ENCODE data around the gene LAMP2.
"Not testable (repeated sequence)": the region's sequence is repeated elsewhere in the genome, so short reads cannot be mapped to it uniquely, and the experiment has no call there.

Gene LAMP2

DNA sequence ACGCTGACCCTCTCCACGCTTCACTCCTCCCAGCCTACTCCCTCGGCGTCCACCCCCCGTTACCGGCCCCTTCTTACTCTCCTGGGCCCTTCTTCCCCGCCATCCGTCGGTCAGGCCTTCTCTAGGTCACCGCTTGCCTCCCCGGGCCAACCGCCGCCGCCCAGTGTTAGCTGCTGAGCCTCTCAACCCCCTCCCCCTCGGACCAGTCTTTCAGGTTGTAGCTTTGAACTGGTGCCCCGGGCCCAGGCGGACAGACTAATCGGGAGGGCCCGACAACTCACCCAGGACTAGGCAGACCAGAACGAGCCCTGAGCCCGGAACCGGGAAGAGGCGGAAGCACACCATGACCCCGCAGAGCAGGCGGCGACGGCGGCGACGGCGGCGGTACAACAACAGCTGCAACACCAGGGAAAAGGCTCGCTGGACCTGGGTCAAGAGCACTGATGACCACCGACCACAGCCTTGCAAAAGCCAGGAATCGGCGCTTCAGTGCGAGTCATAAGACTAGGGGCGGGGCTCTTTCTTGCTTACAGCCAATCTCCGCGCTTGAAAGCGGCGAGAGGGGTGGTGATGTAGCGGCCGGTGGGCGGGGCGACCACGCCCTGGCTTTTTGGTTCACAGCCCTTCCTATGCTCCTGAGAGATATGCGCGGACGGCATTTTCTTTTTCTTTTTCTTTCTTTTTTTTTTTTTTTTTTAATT is at the start of gene LAMP2:
TSS of gene LAMP2 (minus strand) at position 472 of the 701 bp plus-strand sequence. CDS start at position 345, 127 bp downstream.
- H3K4me3 ChIP-seq (ENCODE audit: low read depth, low read length), result peak within 1 kb of the TSS; percentile 58

DNA sequence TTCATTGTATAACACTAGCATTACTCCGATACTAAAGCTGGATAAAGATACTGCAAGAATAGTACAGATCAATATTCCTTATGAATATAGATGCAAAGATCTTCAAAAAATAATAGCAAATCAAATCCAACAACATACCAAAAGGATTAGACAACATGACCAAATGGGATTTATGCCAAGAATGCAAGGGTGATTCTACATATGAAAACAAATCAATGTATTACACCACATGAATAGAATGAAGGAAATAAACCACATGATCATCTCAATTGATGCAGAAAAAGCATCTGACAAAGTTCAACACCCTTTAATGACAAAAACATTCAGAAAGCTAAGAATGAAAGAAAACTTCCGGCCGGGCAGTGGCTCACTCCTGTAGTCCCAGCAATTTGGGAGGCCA is 48.8 kb upstream of the LAMP2 start:
- H3K4me3 ChIP-seq (ENCODE audit: low read depth, low read length), result no peak overlapping the region

DNA sequence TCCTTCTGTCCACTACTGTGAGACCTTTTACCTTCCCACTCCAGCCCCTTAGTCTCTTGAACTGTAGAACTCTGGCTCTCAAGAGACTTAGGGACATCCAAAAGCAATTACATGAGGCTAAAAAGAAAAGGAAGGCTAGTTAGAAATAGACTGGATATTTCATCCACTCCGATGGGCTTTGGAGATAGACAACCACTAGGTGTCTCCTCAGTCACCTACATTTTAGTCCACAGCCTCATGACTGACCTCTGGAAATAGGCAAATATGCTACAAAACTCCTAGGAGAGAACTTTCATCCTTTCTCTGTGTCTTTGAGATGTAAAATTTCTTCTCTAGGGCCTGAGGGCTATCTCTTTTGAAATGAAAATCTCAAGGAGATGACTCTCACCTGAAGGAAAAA is 45.1 kb upstream of the LAMP2 start:
- H3K4me3 ChIP-seq (ENCODE audit: low read depth, low read length), result no peak overlapping the region

DNA sequence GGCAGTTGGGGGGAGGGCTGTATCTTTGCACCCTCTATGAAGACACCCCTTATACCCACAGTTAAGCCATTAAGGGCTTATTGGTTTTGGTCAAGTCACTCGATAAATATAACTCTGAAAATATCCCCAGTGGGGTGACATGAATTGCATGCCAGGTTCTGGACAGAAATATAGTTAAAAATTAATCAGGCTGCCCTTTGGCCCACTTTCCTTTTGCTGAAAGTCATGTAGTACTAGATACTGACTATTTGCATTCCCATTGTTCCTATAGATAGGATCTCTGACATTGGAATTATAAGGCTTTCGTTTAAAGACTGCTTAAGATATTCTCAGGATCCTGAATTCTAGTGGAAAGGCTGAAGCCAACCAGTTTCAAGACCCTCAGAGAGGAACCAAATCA is 43.5 kb upstream of the LAMP2 start:
- no peak overlapping the region for H3K4me3 ChIP-seq (ENCODE audit: low read depth, low read length)

DNA sequence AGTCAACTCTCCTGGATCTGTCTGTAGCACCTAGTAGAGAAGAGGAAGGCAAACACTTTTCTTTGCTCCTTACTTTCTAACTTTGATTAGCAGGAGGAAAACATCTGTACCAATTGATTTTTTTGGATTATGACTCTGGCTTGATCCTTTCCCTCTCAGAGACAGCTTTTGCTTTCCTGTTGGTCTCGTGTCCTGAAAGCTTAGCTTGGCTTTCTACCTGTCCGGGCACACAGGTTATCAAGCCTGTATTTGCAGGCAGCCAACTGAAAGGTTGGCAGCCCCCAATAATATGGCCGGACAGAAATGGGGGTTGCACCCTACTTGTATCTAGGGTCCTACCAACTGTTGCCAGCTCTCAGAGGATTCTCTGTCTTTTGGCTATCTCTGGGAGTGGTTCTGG is 43.1 kb upstream of the LAMP2 start:
- H3K4me3 ChIP-seq (ENCODE audit: low read depth, low read length), result no peak overlapping the region

DNA sequence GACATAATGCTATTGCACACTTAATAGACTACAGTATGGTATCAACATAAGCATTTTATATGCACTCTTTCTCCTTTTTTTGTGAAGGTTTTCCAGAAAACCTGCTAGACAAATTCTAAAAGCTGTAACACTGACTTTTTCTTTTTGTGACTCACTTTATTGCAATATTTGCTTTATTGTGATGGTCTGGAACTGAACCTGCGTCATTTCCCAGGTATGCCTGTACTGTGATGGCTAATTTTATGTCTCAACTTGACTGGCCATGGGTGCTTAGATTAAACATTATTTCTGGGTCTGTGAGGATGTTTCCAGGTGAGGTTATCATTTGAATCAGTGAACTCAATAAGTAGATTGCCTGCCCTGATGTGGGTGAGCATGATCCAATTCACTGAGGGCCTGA is 35.5 kb upstream of the LAMP2 start:
- no peak overlapping the region for H3K4me3 ChIP-seq (ENCODE audit: low read depth, low read length)

DNA sequence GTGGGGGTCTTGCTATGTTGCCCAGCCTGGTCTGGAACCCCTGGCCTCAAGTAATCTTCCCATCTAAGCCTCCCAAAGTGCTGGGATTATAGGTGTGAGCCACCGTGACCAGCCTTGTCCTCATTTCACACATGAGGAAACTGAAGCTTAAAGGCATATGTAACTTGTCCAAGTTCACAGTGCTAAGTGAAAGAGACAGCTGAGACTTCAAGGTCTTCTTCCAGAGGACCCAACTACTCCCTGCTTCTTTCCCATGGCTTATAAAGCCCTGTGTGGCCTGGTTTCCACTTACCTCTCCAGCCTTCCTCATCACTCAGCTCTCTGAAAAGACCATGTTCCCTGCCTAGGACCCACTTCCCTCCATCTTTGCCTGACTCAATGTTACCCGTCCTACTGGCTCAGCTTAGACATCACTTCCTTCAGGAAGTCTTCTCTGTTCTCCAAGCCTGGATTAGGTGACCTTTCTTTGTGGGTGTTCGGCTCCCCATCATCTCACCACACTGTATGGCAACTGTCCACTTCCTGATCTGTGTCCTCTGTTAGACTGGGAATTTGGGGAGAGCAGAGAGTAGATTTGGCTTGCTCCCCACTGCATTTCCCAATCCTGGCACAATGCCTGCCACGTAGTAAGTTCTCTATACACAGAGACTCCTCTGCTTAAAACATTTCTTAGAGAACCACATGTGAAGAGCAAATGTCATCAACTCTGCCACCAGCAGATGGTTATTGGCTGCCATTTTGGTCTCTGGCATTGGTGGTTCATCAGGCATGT is 30.4 kb upstream of the LAMP2 start:
- no peak overlapping the region for H3K4me3 ChIP-seq (ENCODE audit: low read depth, low read length)

DNA sequence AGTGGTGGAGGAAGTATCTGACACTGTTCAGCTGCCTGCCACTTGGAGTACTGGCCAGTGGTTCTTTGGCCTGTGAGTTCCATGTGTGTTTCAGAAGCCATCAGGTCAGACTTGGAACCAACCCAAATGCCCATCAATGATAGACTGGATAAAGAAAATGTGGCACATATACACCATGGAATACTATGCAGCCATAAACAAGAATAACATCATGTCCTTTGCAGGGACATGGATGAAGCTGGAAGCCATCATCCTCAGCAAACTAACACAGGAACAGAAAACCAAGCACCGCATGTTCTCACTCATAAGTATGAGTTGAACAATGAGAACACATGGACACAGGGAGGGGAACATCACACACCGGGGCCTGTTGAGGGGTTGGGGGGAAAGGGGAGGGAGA is 21.0 kb upstream of the LAMP2 start:
- H3K4me3 ChIP-seq (ENCODE audit: low read depth, low read length), result not testable (repeated sequence)

DNA sequence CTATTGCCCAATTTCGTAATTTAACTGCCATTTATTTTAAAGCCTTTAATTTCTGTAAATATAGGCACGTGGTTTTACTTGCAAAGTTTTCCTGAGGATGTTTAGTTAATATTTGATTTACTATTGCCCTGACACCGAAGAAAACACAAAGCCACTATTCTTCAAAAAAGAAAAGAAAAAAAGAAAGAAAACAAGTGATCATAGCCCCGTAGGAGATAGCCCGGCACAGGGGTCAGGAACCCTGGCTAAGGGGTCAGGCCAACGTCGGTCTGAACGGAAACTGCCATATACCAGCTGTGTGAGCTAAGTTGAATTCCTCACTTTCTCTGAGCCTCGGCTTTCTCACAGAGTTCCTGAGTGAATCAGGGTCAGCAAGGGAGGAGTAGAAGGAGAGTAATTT is 17.7 kb upstream of the LAMP2 start:
- H3K4me3 ChIP-seq (ENCODE audit: low read depth, low read length), result no peak overlapping the region

DNA sequence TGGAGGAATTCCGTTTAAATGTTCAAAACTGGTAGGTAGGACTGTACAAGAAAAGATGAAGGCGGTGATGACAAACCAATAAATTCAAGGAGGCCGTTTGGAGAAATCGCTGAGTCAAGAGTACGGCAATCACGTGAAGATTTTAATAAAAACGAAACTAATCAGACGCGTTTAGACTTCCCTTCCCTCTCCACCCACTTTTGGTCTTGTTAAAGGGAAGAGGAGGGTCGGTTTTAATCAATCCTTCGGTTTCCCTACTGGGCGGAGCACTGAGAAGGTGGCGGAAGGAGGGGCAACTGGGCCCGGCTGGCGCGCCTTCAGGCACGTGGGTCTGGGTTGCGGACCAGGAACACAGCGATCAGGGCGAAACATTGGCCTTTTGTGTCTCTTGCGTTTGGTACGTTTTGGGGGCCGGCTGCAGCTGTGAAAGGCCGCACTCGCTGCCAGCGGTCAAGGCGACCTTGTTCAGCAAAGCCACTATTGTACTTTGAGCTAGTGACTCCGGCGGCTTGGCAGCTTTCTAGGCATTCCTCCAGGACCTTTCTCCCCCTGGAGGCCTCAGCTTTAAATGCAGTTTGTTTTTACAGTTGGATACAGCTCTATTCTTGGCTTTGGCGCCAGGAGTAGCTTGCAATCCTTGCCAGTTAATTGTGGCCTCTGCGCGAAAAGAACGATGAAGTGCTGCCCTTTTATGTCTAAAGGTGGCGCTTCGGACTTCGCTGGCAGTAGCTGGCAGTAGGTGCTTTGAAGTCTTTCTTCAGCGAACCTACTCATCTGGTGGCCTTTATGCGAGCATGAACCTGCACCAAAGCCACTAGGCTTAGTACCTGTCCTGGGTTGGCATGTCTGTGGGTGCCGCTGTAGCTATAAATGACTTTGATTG is 16.8 kb upstream of the LAMP2 start:
- peak overlapping the region; percentile 30 for H3K4me3 ChIP-seq (ENCODE audit: low read depth, low read length)

DNA sequence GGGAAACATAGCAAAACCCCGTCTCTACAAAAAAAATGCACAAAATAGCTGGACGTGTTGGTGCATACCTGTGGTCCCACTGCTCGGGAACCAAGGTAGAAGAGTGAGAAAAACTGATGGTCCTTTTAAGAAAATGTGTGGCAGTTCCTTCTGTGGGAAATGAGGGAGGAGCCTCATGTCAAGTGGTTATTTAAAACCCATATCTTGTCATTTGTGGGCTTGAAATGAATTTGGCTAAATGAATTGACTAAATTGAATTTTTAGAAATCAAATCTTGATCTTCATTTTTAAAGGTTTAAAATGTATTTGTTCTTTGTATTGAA is 16.2 kb upstream of the LAMP2 start:
- H3K4me3 ChIP-seq (ENCODE audit: low read depth, low read length), result peak overlapping the region; percentile 30

DNA sequence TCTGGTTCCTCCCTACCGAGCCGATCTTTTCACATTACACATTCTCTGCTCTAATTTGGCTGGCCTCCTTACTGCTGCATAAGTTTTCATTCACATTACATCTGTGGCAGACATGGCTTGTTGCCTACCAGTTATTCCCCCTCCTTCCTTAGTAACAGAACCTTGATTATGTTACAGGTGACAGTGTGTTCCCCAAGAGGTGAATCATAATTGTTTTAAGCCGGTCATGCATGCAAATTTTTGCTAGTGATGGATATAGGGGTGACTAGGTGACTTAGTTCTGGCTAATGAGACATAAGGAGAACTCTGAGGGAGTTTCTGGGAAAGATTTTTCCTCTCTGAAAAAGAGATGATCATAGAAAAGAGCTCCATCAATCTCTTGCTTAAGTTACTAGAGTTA is 8.4 kb upstream of the LAMP2 start:
- H3K4me3 ChIP-seq (ENCODE audit: low read depth, low read length), result no peak overlapping the region

DNA sequence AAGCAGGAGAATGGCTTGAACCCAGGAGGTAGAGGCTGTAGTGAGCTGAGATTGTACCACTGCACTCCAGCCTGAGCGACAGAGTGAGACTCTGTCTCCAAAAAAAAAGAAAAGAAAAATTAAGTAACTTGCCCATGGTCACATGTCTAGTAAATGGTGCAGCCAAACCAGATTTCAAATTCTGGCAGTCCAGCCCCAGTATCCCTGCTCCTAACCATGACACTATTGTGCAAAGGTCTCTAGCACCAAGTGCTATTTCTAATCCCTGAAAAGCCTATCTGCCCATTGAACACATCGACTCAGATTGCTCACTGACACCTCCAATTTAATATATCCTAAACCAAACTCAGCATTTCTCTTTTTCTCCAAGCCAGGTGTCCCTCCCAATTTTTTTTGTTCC is 7.6 kb upstream of the LAMP2 start:
- H3K4me3 ChIP-seq (ENCODE audit: low read depth, low read length), result no peak overlapping the region

DNA sequence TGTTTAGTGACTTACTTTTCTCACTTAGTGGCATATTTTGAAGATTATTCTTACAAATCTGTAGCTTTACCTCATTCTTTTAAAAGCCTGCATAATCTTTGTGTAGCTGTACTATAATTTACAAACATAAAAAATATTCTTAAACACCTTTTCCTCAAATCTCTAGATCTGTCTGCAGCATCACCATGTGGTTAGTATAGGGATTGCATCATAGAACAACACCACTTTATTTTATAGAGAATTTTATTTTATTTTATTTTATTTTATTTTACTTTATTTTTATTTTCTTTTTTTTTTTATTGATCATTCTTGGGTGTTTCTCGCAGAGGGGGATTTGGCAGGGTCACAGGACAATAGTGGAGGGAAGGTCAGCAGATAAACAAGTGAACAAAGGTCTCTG is 6.4 kb upstream of the LAMP2 start:
- H3K4me3 ChIP-seq (ENCODE audit: low read depth, low read length), result not testable (repeated sequence)

DNA sequence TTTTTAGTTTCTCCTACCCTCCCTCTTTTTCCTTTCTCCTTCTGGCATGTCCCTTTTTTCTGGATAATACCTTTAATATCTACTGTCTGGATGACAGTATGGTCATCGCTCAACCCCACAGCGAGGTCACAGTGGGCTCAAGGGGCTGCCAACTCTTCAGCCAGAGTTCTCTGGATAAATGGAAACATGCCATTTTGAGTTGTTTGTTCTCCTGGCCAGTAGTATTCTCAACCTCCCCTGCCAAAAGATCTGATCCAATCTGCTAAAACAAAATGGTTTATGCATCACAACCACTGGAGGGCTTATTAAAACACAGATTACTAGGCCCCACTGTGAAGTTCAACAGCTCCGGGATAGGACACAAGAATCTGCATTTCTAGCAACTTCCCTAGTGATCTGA is 5.0 kb upstream of the LAMP2 start:
- H3K4me3 ChIP-seq (ENCODE audit: low read depth, low read length), result no peak overlapping the region

DNA sequence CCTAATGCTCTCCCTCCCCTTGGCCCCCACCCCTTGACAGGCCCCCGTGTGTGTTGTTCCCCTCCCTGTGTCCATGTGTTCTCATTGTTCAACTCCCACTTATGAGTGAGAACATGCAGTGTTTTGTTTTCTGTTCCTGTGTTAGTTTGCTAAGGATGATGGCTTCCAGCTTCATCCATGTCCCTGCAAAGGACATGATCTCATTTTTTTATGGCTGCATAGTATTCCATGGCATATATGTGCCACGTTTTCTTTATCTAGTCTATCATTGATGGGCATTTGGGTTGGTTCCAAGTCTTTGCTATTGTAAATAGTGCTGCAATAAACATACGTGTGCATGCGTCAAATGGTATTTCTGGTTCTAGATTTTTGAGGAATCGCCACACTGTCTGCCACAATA is 561 bp upstream of the LAMP2 start:
- not testable (repeated sequence) for H3K4me3 ChIP-seq (ENCODE audit: low read depth, low read length)

DNA sequence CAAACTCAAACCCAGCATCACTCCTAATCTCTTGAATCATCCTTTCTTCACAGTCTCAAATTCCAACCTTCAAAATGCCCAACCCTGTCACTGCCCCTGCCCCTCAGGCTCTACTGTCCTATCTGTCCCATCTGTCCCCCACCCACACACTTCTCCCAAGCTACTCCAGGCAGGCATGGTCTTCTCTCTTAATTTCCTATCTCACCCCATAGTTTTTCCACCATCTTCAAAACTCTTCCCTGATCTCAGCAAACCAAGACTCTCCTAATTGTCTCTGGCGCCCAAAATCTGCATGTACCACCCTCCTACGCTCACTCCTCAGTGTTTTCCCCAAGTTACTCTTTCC is 644 bp downstream of the LAMP2 start:
- H3K4me3 ChIP-seq (ENCODE audit: low read depth, low read length), result peak overlapping the region; percentile 58

DNA sequence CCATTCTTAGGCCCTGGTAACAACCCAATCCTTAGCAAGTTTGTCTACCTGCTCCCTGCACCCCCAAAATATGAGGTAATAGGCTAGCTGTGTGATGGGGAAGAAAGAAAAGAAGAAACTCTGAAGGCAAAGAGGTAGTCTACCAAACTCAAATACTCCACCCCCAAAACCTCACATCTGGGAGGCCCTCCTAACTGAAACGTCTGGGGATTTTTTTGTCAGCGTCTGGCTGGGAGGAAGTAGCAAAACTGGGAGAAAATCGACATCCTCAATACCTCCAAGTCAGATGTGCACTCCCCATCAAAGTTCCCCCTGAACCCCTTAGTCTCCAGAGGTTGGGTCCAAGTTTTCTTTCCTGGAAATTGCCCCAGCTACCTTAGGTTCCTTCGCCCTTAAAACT is 1.0 kb downstream of the LAMP2 start:
- H3K4me3 ChIP-seq (ENCODE audit: low read depth, low read length), result peak overlapping the region; percentile 58

DNA sequence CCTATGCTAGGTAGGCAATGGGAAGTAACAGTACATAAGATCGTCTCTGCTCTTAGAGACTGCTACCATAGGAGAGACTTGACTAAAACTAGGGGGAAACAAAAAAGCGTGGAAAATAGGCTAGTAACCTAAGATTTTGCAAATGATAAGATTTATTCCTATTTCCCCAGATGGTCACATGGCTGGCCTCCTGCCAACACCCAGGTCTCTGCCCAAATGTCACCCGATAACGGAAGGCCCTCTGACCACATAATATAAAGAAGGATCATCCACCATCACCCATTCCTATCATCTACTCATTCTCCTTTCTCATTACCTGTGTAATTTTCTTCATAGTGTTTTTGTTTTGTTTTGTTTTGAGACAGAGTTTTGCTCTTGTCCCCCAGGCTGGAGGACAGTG is 4.7 kb downstream of the LAMP2 start:
- H3K4me3 ChIP-seq (ENCODE audit: low read depth, low read length), result no peak overlapping the region

DNA sequence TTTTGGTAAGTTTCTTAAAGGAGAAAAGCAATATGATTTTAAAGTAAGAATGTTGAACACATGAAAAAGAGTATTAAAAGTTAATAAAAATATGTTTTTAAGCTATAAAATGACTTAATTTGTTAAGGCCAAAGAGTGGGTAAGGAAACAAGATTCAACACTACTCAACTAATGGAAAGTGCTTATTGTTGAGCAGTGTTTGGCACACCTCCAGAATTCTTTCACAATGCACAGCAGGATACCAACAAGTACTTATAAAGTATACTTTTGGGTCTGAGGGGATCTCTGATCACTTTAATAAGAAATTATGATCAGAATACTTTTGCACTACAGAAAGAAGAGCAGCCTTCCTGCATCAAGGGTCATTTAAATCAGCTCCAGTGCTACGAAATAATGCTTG is 5.9 kb downstream of the LAMP2 start:
- H3K4me3 ChIP-seq (ENCODE audit: low read depth, low read length), result no peak overlapping the region

DNA sequence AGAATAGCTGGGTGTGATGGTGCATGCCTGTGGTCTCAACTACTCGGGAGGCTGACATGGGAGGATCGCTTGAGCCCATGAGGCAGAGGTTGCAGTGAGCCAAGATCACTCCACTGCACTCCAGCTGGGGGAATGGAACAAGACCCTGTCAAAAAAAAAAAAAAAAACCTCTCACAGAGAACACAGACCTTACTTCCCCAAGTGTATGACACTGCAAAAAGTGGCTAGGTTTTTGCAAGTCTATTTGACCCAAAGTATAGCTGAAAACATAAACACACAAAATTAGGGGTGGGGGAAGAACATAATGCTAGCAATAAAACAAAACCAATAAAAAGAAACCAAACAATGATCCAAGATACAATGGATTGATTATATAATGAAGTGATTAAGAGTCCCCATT is 6.7 kb downstream of the LAMP2 start:
- no peak overlapping the region for H3K4me3 ChIP-seq (ENCODE audit: low read depth, low read length)

DNA sequence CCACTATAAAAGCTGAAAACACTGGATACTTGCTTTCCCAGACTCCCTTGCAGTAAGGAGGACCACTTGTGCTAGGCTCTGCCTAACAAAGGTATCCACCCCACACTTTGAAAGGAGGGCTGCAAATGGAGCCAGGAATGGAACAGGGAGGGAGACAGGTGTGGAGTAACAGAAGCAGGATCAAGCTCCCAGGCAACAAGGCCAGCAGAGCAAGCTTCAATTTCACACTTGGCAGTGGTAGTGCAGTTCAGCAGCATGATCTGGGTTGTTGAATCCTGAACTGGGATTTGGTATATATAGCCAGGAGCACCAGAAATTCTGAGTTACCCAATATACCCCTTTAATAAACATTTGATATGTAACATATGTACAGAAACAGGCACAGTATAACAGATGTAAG is 9.8 kb downstream of the LAMP2 start:
- no peak overlapping the region for H3K4me3 ChIP-seq (ENCODE audit: low read depth, low read length)

Measured in iPS-11a (cell line).